IPS-18c (cell line): Measurements from ENCODE around the gene GALP.
"Not testable (repeated sequence)": the region's sequence is repeated elsewhere in the genome, so short reads cannot be mapped to it uniquely, and the experiment has no call there.

Experiments used
- H3K4me3 ChIP-seq: 2 replicates; pipeline ENCODE4 v1.7.0; 2013; ENCODE audit warnings: low read depth, mild to moderate bottlenecking, low read length, moderate library complexity; ENCODE audit not compliant: insufficient read depth
- H3K9me3 ChIP-seq: one replicate; pipeline ENCODE4 v1.6.1; 2013; ENCODE audit warnings: mild to moderate bottlenecking, low read length, moderate library complexity; ENCODE audit not compliant: control insufficient read depth, insufficient read depth

The GALP gene

DNA sequence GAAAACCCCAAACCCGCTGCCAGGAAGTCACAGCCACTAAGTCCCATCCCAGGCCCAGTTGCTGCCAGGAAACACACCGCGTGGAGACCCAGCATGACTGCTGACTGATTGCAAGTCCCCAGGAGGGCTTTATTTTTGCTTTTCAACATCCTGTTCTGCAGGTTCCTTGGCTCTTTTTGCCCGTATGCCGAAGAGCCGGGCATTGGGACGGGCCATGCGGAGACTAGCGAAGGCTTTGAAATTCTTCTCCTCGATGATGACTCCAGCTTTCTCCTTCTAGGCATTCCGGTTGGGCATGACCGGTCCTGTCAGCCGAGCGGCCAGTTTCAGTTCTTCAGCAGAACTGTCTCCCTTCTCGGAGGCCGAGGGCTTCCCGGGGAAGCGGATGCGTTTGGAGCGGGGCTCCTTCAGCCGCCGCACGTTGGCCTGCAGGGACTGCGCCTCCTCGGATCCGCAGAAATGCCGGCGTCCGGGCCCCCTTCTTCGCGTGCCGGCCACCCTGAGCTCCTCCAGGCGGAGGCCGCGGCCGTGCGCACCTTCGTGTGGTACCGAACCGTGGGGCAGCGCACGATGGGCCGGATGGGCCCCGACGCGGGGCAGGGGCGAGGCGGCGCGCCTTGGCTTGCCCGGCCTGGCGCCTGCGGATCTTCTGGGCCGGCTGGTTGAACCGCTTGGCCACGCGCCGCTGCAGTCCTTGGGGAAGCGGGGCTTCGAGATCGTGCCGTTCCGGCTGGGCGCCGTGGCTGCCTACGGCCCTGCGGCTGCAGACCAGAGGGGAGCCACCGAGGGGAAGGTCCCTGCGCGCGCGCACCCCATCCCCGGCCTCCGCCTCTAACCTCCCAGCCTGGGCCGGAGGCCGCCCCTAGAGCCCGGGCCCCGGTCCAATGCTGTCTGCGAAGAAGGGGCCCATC lies 41.5 kb downstream of the GALP start:
- Histone ChIP-seq H3K9me3 (no peaks in the 10 kb centered on the region), H3K4me3 (peak overlapping the region; percentile 9; the same call in 1 of the 2 replicates)

- no peak overlapping the region for H3K4me3 ChIP-seq
- H3K9me3 ChIP-seq: no peaks in the 10 kb centered on the region
Measured at GRCh38 chr19:56218961-56219360, 43.2 kb downstream of the GALP start.

DNA sequence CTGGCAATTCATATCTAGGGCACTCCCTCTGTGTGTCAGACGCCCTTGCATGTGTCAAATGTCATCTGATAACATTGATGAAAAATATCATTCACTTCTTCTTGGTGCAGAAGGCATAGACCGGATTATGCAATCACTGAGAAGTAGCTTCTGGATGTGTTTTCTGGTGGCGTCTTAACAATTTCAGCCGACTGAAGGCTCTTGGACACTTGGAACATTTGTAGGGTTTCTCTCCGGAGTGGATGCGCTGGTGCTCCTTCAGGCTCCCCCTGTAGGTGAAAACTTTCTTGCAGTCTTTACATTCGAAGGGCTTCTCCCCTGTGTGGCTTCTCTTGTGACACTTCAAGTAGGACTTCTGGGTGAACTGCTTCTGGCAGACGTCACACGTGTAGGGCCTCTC lies 45.6 kb downstream of the GALP start:
- not testable (repeated sequence) for H3K9me3 ChIP-seq, H3K4me3 ChIP-seq

DNA sequence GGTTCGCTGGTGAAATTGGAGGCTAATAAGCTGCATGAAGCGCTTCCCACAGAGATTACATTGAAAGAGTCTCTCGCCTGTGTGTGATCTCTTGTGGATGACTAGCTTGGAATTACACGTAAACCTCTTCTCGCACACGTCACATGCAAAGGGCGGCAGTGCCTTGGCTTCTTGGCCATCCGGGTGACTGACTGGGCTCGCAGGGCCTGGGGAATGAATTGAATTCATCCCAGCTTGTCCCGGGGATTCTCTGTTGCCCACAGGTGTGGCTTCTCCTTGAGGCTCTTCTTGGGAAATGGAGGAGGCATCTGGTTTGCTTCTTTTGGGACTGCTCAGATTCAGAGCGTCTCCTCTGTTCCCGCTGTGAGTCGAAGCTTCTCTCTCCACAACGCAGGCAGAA lies 46.0 kb downstream of the GALP start:
- no peaks in the 10 kb centered on the region for H3K9me3 ChIP-seq

GRCh38 chr19:56222901-56223300 lies 47.1 kb downstream of the GALP start:
- Histone ChIP-seq H3K4me3 (no peak overlapping the region), H3K9me3 (no peaks in the 10 kb centered on the region)

More for the DNA sequence above, 46.0 kb downstream of the GALP start:
- H3K4me3 ChIP-seq: no peak overlapping the region

GRCh38 chr19:56223481-56223880 lies 47.7 kb downstream of the GALP start:
- Histone ChIP-seq H3K4me3 (no peak overlapping the region), H3K9me3 (no peaks in the 10 kb centered on the region)
